HG03469 (cell line): ENCODE measurements around the gene CELF2.
A peak's percentile ranks its signal among the peaks of the same experiment; 100 is the strongest.

Experiments
- ATAC-seq: cut with Tn5 transposase; IDR thresholded peaks from one replicate; pipeline ENCODE4 v1.9.1; 2021; ENCODE audit warnings: mild to moderate bottlenecking, moderate library complexity, moderate number of reproducible peaks; ENCODE audit not compliant: unreplicated experiment

Gene CELF2

GRCh38 chr10:11286261-11286852 is 268.7 kb downstream of the CELF2 start:
- ATAC-seq, result peak; percentile 87

- ATAC-seq, result no peak
Measured at GRCh38 chr10:11288302-11288701, 270.6 kb downstream of the CELF2 start.

GRCh38 chr10:11290156-11290890 is 272.7 kb downstream of the CELF2 start:
- ATAC-seq, result no peak

- ATAC-seq, result no peak
Measured at GRCh38 chr10:11292576-11293302, 275.1 kb downstream of the CELF2 start.

- no peak for ATAC-seq
Measured at GRCh38 chr10:11293332-11293731, 275.7 kb downstream of the CELF2 start.

- ATAC-seq, result no peak
Measured at GRCh38 chr10:11294831-11295450, 277.3 kb downstream of the CELF2 start.

GRCh38 chr10:11295492-11295891 is 277.8 kb downstream of the CELF2 start:
- no peak for ATAC-seq

GRCh38 chr10:11297136-11297535 is 279.5 kb downstream of the CELF2 start:
- no peak for ATAC-seq

- no peak for ATAC-seq
Measured at GRCh38 chr10:11298116-11298515, 280.4 kb downstream of the CELF2 start.

- no peak for ATAC-seq
Measured at GRCh38 chr10:11299125-11299524, 281.5 kb downstream of the CELF2 start.

GRCh38 chr10:11300026-11300425 is 282.4 kb downstream of the CELF2 start:
- no peak for ATAC-seq

- ATAC-seq, result no peak
Measured at GRCh38 chr10:11300563-11300962, 282.9 kb downstream of the CELF2 start.

- no peak for ATAC-seq
Measured at GRCh38 chr10:11301571-11302111, 284.0 kb downstream of the CELF2 start.

- ATAC-seq, result no peak
Measured at GRCh38 chr10:11302181-11302580, 284.5 kb downstream of the CELF2 start.

- ATAC-seq, result no peak
Measured at GRCh38 chr10:11303361-11304170, 285.9 kb downstream of the CELF2 start.

- ATAC-seq, result no peak
Measured at GRCh38 chr10:11304906-11305585, 287.4 kb downstream of the CELF2 start.

- ATAC-seq, result no peak
Measured at GRCh38 chr10:11305825-11306593, 288.3 kb downstream of the CELF2 start.

- no peak for ATAC-seq
Measured at GRCh38 chr10:11307004-11307403, 289.3 kb downstream of the CELF2 start.

GRCh38 chr10:11307937-11308336 is 290.3 kb downstream of the CELF2 start:
- ATAC-seq, result no peak
